ENCODE measurements around the gene SLC25A21. TPM values are rescaled to one million over a fixed set of nuclear protein-coding genes. Genes with fewer than 3 reads are reported as not detected.

The SLC25A21 gene
- total RNA-seq, 1 experiment from 2014 or later, result 7.1 TPM

DNA sequence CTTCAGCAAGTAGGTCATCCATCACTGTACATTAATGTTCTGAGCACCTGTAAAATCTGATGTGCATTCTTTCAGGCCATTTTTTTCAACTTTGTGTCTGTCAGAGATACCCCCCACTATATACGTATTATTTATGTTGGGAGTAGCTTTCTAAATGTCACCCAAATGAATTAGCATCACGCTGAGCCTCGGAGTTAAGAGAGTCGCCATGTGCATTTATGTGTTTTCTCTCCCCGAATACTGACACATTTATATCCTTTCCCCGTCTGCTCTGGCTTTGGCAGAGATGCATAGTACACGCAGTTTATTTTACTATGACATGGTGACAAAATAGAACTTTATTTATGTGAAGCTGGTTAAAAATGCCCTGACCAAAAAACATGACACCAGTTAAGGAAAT is 216.4 kb downstream of the SLC25A21 start:
- H3K9me3 Mint-ChIP-seq, result no peaks in the 10 kb centered on the region
- H3K27ac ChIP-seq (ENCODE audit: insufficient read length, low read depth, low read length), result no peak overlapping the region
- no peak overlapping the region for H3K4me3 Mint-ChIP-seq
- H3K27me3 Mint-ChIP-seq (ENCODE audit: low read depth), result no peaks in the 10 kb centered on the region
- no peak overlapping the region for H3K27ac Mint-ChIP-seq
- H3K23me2 ChIP-seq (ENCODE audit: insufficient read length, low read depth, low read length, poor library complexity, severe bottlenecking), result no peaks in the 10 kb centered on the region
- H2BK15ac ChIP-seq (ENCODE audit: low read depth, low read length), result no peak overlapping the region
- no peak for DNase-seq
- H2BK5ac ChIP-seq (ENCODE audit: insufficient read length, low read length), result no peak overlapping the region
- H2BK12ac ChIP-seq (ENCODE audit: insufficient read length, low read depth, low read length), result no peak overlapping the region
- H3K9me3 ChIP-seq (ENCODE audit: control insufficient read depth, low read depth, low read length), result no peaks in the 10 kb centered on the region
- H3K56ac ChIP-seq (ENCODE audit: insufficient read length, low read depth, low read length), result no peak overlapping the region
- no peak overlapping the region for H3K18ac ChIP-seq (ENCODE audit: insufficient read length, low read depth, low read length)
- no peaks in the 10 kb centered on the region for H3K79me2 ChIP-seq (ENCODE audit: insufficient read depth, low read length)
- H3K23ac ChIP-seq (ENCODE audit: insufficient read length, low read depth, low read length), result no peak overlapping the region
- no peak overlapping the region for H4K8ac ChIP-seq (replicated peaks; ENCODE audit: insufficient read length, low read depth, low read length)
- H4K5ac ChIP-seq (ENCODE audit: insufficient read length, low read depth, low read length), result no peak overlapping the region
- H2AFZ ChIP-seq (ENCODE audit: low read length), result no peak overlapping the region
- no peaks in the 10 kb centered on the region; the same call in 1 of the 2 replicates for H3K4me1 ChIP-seq (ENCODE audit: insufficient read depth, low read length)
- H3T11ph ChIP-seq (ENCODE audit: low read length), result no peak overlapping the region
- TF ChIP-seq, protein P1, sequence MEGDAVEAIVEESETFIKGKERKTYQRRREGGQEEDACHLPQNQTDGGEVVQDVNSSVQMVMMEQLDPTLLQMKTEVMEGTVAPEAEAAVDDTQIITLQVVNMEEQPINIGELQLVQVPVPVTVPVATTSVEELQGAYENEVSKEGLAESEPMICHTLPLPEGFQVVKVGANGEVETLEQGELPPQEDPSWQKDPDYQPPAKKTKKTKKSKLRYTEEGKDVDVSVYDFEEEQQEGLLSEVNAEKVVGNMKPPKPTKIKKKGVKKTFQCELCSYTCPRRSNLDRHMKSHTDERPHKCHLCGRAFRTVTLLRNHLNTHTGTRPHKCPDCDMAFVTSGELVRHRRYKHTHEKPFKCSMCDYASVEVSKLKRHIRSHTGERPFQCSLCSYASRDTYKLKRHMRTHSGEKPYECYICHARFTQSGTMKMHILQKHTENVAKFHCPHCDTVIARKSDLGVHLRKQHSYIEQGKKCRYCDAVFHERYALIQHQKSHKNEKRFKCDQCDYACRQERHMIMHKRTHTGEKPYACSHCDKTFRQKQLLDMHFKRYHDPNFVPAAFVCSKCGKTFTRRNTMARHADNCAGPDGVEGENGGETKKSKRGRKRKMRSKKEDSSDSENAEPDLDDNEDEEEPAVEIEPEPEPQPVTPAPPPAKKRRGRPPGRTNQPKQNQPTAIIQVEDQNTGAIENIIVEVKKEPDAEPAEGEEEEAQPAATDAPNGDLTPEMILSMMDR (conservative IDR thresholded peaks at IDR 0.05), result no peak
- peaks cover 23 to 24% of the 10 kb centered on the region in 2 experiments for H3K4me1 Mint-ChIP-seq
- no peak overlapping the region for H2AK5ac ChIP-seq (ENCODE audit: insufficient read length, low read length)
- no peak overlapping the region for H3K4ac ChIP-seq (ENCODE audit: low read depth, low read length)
- no peak overlapping the region for H2BK120ac ChIP-seq (ENCODE audit: low read depth, low read length, poor library complexity, severe bottlenecking)
- H3K14ac ChIP-seq (ENCODE audit: insufficient read depth, low read length), result no peak overlapping the region
- no peaks in the 10 kb centered on the region for H3K79me1 ChIP-seq (ENCODE audit: insufficient read depth, low read depth, low read length, poor library complexity, severe bottlenecking)
- H3K4me2 ChIP-seq (ENCODE audit: insufficient read depth, insufficient read length, low read length), result no peak overlapping the region
- no peaks in the 10 kb centered on the region for H4K20me1 ChIP-seq (ENCODE audit: control insufficient read depth, insufficient read depth, insufficient read length)
- no peak overlapping the region for H4K91ac ChIP-seq (ENCODE audit: insufficient read length, low read depth, low read length)
- H3K27me3 ChIP-seq (ENCODE audit: insufficient read depth, low read length), result no peaks in the 10 kb centered on the region
- no peak overlapping the region for H3K9ac ChIP-seq (ENCODE audit: extremely low read depth, insufficient read length, low read length)
- no peak overlapping the region for H2BK20ac ChIP-seq (ENCODE audit: low read depth, low read length, poor library complexity, severe bottlenecking)
- no peaks in the 10 kb centered on the region for H3K36me3 Mint-ChIP-seq (ENCODE audit: insufficient read depth in 1 of 3, low read depth in 3 of 3)
- no CpG with 5 or more reads among the region's 7 CpGs for WGBS (ENCODE audit: extremely low coverage, insufficient read length, low lambda C conversion rate)

All from H9 (cell line).